NCI-H524 (cell line): ENCODE results near the gene CD19.
"Not testable (repeated sequence)": the region's sequence is repeated elsewhere in the genome, so short reads cannot be mapped to it uniquely, and the experiment has no call there.

Experiments used
- DNase-seq, 2 experiments: peaks; one replicate each; lab custom pipeline; 2025; lab: John Stamatoyannopoulos, UW

The CD19 gene

DNA sequence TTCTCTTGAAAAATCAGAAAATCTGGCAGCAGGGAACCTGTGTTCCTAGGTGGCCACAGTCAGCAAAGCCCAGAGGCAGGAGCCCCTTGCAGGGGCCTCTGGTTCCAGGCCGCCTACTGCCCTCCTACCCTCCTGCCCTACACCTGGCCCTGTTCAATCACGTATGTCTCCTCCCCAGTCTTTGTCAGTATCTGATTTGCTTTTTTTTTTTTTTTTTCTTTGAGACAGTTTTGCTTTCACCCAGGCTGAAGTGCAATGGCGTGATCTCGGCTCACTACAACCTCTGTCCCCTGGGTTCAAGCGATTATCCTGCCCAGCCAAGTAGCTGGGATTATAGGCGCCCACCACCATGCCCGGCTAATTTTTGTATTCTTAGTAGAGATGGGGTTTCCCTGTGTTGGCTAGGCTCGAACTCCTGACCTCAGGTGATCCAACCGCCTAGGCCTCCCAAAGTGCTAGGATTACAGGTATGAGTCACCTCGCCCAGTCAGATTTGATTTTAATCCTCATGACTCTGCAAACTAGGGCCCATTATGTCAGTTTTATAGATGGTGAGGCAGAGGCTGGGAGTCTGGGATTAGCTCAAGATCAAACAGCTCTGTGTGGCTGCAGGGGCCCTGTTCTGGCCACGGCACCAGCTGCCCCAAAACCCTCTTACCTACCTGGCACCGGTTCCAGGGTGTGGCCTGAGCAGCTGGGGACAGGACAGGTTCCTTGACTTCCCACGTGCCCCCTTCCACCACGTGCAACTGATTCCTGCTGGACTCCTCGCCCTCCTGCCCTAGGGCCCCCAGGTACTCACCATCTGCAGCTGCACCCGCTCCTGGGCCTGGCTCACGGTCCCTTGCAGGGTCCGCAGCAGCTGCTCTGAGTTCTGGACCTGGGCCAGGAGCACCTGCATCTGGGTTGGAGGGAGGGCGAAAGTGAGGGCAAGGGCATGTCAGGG, 21.4 kb upstream of the CD19 start:
- peak; percentile 19 to 50 for DNase-seq

DNA sequence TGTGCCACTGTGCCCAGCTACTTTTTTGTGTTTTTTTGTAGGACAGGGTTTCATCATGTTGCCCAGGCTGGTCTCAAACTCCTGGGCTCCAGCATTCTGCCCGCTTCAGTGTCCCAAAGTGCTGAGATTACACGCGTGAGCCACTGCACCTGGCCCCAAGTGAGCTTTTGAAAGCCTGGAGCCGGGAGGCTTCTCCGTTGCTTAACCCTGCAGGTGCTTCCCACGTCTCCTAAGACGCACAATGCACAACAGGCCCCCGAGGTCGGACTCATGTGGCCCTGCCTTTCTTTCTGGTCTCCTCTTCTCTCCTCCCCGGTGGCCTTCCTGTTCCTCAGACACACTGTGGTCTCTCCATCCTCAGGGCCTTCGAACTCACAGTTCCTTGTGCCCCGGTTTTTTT, 19.2 kb upstream of the CD19 start:
- DNase-seq, result no peak

DNA sequence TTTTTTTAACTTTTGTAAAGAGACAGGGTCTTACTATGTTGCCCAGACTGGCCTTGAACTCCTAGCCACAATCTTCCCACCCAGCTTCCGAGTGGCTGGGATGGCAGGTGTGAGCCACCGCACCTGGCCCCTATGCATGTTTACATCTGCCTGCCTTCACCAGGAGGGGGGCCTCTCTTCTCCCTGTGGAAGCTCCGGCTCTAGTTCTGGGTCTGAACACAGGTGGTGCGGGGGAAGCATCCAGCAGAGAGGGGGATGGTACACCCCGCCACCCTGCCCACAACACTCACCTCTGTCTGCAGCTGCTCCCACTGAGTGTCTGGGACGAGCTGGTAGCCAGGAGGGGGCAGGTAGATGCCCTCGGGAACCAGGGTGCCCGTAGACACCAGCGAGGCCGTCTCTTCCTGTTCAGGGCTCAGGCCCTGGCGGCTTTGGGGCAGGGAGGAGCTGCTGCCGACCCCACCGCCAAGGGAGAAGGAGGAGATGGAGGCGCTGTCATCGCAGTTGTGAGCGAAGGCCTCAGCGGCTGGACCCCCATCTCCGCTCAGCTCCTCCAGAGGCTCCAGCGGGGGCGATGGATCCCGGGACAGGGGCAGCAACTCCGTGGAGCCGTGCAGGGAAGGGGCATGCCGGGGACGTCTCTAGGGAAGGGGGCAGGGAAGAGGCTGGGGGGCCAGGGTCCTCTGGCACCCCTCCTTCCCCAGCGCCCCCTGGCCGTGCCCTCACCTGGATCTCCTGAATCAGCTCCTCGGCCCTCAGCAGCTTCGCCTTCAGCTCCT, 17.6 kb upstream of the CD19 start:
- no peak for DNase-seq

- no peak for DNase-seq
These were observed 16.6 kb upstream of the CD19 start for GRCh38 chr16:28915181-28915580.

DNA sequence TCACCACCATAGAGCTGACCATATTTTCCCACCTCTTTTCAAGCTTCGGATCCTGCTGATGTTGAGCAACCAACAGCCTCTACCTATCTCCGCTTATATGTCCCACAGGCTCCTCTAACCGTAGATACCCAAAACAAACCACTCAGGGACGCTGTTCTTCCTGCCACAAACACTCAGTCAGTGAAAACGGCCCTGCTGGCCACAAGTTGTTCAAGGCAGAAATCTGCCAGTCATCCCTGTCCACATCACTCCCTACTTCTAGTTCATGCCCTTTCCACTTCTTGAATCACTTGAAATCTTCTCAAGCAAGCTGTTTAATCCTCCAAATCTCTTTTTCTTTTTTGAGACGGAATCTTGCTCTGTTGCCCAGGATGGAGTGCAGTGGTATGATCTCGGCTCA, 14.7 kb upstream of the CD19 start:
- no peak for DNase-seq

DNA sequence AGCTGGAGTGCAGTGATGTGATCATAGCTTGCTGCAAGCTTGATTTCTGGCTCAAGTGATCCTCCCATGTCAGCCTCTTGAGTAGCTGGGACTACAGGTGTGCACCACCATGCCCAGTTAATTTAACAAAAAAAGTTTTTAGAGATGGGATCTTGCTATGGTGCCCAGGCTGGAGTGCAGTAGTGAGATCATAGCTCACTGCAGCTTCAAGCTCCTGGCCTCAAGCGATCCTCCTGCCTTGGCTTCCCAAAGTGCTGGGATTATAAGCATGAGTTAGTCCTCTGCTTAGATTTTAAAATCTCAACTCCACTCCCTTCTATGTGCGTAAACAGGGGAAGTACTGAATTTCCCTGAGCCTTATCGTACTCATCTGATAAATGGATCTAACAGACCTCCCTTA, 13.1 kb upstream of the CD19 start:
- DNase-seq, result no peak

DNA sequence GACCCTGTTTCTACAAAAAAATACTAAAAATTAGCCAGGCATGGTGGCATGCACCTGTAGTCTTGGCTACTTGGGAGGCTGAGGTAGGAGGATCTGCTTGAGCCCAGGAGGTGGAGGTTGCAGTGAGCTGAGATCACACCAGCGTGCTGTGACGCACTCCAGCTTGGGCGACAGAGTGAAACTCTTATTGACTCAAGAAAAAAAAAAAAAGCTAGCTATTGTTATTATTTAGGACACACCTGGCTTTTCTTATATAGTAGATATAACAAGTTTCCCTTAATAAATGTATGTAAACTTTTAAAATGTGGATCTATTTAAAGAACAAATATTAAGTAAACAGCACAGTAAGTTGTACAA, 8.6 kb upstream of the CD19 start:
- no peak for DNase-seq

DNA sequence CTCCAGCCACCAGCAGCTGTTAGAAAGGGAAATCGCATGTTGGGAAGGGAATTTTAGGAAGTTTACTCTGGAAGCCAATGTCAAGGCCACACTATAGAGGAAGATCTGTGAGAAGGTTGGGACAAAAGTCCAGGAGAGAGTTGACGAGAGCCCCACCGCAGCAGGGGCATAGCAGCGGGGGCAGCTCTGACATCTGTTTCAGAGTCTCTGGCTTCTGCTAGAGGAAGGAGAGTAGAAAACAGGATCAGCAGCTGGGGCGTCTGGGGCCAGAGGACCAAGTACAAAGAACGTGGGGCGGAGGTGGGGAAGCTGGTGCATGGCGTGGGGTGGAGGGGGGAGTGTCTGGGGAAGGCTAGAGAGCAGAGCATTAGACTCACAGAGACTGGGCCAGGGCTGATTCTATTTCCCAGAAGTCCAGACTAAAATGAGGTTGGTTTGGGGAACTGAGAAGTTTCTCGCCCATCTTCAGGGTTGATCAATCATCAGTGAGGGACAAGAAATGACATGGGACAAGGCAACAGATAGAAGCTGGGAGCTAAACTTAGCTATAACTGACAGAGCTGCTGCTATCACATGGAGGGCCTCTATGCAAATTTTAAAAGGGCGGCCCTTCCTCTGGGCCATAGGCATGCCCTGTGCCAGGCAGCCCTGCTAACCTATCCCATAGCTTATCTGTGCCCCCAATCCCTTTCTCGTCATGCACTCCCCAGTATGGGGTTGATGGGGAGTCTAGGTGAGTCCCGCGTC, 7.9 kb upstream of the CD19 start:
- DNase-seq, result peak in 1 of 2 experiments; percentile 38

DNA sequence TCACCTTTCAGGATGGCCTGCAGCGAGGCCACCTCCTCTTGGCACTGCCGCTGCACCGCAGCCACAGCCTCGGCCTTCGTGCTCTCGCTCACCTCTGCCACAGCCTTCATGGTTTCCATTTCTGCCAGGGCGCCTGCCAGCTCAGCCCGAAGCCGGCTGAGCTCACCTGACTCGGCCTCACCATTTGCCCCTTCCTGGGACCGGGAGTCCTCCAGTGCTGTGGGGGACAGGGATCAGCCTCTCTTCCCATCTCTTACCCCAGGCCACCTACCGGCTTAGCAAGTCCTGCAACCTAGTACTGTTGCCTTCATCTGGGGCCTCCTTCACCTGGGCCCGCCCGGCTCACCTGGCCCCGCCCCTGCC, 7.4 kb upstream of the CD19 start:
- no peak for DNase-seq

- peak; percentile 76 to 87 for DNase-seq
These were observed 6.9 kb upstream of the CD19 start, which contains the start of gene RABEP2 for GRCh38 chr16:28924762-28925385. RABEP2 (minus strand) TSS chr16:28925238; CDS start chr16:28925163, 75 bp downstream.

- peak; percentile 57 to 78 for DNase-seq
These were observed 6.2 kb upstream of the CD19 start for GRCh38 chr16:28925386-28926228.

DNA sequence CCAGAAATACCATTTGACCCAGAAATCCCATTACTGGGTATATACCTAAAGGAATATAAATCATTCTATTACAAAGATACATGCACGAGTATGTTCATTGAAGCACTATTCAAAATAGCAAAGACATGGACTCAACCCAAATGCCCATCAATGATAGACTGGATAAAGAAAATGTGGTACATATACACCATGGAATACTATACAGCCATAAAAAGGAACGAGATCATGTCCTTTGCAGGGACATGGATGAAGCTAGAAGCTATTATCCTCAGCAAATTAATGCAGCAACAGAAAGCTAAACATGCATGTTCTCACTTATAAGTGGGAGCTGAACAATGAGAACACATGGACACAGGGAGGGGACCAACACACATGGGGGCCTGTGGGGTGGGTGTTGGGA, 5.5 kb upstream of the CD19 start:
- DNase-seq, result not testable (repeated sequence)

- no peak for DNase-seq
These were observed 4.0 kb upstream of the CD19 start for GRCh38 chr16:28927815-28928214.

DNA sequence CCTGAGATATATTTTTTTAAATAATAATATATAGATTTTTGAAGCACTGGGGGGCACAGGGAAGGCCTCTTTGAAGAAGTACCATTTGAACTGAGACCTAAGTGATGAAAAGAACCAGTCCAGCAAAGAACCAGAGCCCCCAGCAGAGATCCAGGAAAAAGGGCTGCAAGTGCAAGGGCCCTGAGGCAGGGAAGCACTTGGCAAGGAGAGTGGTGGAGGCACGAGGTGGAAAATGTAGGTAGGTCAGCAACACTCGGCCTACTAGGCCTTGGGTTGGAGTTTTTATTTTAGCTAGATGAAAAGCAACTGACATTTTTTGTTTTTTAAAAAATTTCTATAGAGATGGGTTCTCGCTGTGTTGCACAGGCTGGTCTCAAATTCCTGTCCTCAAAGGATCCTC, 1.6 kb upstream of the CD19 start:
- no peak for DNase-seq

- DNase-seq, result peak; percentile 86 to 92
These were observed 1.1 kb upstream of the CD19 start for GRCh38 chr16:28930652-28931051.

GRCh38 chr16:28932339-28933141, 769 bp downstream of the CD19 start:
- peak; percentile 65 to 92 for DNase-seq

DNA sequence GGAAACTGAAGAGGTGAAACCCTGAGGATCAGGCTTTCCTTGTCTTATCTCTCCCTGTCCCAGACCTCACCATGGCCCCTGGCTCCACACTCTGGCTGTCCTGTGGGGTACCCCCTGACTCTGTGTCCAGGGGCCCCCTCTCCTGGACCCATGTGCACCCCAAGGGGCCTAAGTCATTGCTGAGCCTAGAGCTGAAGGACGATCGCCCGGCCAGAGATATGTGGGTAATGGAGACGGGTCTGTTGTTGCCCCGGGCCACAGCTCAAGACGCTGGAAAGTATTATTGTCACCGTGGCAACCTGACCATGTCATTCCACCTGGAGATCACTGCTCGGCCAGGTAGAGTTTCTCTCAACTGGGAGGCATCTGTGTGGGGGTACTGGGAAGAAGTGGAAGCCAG, 1.4 kb downstream of the CD19 start:
- DNase-seq, result no peak

GRCh38 chr16:28935346-28935745, 3.6 kb downstream of the CD19 start:
- no peak for DNase-seq

DNA sequence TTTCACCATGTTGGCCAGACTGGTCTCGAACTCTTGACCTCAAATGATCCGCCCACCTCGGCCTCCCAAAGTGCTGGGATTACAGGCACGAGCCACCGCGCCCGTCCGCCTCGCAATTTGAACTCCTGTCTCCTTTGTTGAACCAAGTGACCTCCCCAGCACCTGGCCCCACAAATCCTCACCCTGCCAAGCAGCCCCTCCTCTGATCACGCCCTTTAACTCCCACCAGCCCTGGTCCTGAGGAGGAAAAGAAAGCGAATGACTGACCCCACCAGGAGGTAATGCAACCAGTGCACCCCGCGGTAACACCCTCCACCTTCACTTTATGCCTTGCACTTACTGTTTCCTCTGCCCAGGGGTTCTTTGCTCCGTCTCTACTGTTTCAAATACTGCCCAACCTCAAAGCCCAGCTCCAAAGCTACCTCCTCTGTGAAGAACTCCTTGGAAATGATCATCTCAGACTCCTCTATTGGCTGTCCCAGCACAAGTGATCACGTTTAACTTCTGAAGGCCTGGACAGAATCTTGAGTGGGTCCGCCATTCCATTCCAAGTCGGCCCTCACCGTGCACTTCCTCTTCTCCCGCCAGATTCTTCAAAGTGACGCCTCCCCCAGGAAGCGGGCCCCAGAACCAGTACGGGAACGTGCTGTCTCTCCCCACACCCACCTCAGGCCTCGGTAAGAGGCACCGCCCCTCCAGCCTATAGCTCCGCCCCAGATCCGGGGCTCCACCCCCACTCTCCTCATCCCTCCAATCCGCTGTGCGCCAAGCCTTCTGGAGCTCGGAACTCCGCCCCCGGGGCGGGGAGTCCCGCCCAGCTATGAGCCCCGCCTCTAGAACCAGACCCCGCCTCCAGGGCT, 4.4 kb downstream of the CD19 start:
- DNase-seq, result no peak
